ENCODE data around the gene PLD1. TPM values are rescaled to one million over a fixed set of nuclear protein-coding genes. Genes with fewer than 3 reads are reported as not detected.

Gene PLD1
- total RNA-seq, 1 donor from 2014 or later = 13.9 TPM

DNA sequence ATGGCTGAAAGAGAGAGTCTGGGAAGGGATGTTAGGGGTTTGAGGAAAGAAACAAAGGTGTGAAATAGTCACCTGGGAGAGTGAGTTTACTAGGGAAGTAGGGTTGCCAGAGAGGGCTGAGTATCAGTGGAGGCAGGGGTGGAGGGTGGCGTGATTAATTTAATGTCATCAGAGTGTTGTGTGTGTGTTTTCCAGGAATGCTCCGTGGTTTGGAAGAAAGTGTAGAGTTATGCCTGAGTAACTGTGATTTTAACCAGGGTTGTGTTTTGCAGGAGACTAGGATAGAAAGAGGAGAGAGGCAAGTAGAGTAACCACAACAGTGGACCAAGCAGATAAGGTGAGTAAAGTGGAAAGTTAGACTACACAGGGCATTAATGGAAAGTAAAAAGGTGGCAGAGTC is 27.2 kb downstream of the PLD1 start:
- Mint-ChIP-seq H3K9me3 (ENCODE audit: unreplicated experiment) (no peaks in the 10 kb centered on the region), H3K27me3 (ENCODE audit: unreplicated experiment) (no peaks in the 10 kb centered on the region), H3K27ac (ENCODE audit: unreplicated experiment) (no peak overlapping the region), H3K36me3 (ENCODE audit: unreplicated experiment) (no peaks in the 10 kb centered on the region), H3K4me1 (ENCODE audit: unreplicated experiment) (peaks cover 8% of the 10 kb centered on the region), H3K4me3 (ENCODE audit: unreplicated experiment) (no peak overlapping the region)
- no peak for DNase-seq (ENCODE audit: extremely low spot score, unreplicated experiment)
- TF ChIP-seq, protein P1, sequence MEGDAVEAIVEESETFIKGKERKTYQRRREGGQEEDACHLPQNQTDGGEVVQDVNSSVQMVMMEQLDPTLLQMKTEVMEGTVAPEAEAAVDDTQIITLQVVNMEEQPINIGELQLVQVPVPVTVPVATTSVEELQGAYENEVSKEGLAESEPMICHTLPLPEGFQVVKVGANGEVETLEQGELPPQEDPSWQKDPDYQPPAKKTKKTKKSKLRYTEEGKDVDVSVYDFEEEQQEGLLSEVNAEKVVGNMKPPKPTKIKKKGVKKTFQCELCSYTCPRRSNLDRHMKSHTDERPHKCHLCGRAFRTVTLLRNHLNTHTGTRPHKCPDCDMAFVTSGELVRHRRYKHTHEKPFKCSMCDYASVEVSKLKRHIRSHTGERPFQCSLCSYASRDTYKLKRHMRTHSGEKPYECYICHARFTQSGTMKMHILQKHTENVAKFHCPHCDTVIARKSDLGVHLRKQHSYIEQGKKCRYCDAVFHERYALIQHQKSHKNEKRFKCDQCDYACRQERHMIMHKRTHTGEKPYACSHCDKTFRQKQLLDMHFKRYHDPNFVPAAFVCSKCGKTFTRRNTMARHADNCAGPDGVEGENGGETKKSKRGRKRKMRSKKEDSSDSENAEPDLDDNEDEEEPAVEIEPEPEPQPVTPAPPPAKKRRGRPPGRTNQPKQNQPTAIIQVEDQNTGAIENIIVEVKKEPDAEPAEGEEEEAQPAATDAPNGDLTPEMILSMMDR (IDR thresholded peaks at IDR 0.05) = no peak

DNA sequence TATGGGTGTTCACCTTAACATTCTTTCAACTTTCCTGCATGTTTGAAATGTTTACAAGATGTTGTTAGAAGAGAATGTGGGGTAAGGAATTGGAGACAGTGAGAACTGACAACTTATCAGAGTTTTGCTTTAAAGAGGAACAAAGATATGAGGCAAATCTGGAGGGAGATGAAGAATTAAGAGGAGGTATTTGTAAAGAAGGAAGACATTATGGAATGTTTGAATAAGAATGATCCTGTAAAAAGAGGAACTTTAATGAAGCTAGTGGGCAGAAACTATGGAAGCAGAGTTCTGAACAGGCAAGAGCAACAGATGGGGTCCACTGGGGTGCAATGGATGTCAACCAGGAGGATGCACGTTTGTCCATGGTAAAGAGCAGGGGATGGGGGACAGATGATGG is 27.7 kb downstream of the PLD1 start:
- Mint-ChIP-seq H3K36me3 (ENCODE audit: unreplicated experiment) (no peaks in the 10 kb centered on the region), H3K27me3 (ENCODE audit: unreplicated experiment) (no peaks in the 10 kb centered on the region), H3K9me3 (ENCODE audit: unreplicated experiment) (no peaks in the 10 kb centered on the region), H3K27ac (ENCODE audit: unreplicated experiment) (no peak overlapping the region), H3K4me3 (ENCODE audit: unreplicated experiment) (no peak overlapping the region), H3K4me1 (ENCODE audit: unreplicated experiment) (peaks cover 8% of the 10 kb centered on the region)
- DNase-seq (ENCODE audit: extremely low spot score, unreplicated experiment) = no peak
- TF ChIP-seq, protein P1 (IDR thresholded peaks at IDR 0.05) = no peak

DNA sequence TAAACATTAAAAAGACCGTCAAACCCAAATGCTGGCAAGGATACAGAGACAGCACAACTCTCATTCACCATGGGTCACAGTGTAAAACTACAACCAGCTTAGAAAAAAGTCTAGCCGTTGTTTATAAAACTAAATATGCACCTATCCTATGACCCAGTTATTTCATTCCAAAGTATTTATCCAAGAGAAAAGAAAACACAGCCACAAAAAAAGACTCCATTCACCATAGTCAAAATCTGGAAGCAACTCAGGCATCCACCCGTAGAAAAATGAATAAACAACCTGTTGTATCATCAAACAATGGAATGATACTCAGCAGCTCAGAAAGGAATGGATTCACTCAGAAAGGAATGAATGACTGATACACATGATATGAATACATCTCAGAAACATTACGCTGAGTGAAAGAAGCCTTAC is 28.6 kb downstream of the PLD1 start:
- Mint-ChIP-seq H3K4me3 (ENCODE audit: unreplicated experiment) (no peak overlapping the region), H3K9me3 (ENCODE audit: unreplicated experiment) (no peaks in the 10 kb centered on the region), H3K27ac (ENCODE audit: unreplicated experiment) (peak overlapping the region; percentile 23), H3K27me3 (ENCODE audit: unreplicated experiment) (no peaks in the 10 kb centered on the region), H3K36me3 (ENCODE audit: unreplicated experiment) (no peaks in the 10 kb centered on the region), H3K4me1 (ENCODE audit: unreplicated experiment) (peaks cover 8% of the 10 kb centered on the region)
- no peak for DNase-seq (ENCODE audit: extremely low spot score, unreplicated experiment)
- TF ChIP-seq, protein P1 (IDR thresholded peaks at IDR 0.05) = no peak

DNA sequence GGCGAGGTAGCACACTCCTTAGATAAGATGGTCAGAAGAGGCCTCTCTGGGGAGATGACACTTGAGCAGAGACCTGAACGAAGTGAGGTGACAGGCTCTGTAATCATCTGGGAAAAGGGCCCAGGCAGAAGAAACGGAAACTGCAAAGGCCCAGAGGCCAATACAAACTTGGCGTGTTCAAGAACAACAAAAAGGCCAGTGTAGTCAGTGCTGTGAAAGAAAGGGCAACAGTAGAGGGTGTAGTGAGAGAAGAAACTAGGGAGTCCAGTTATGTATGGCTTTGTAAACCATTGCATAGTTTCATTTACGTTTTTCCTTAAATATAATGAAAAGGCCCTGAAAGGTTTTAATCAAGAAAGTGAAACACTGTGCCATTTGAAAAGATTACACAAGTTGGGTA is 31.8 kb downstream of the PLD1 start:
- Mint-ChIP-seq H3K27me3 (ENCODE audit: unreplicated experiment) (no peaks in the 10 kb centered on the region), H3K36me3 (ENCODE audit: unreplicated experiment) (no peaks in the 10 kb centered on the region), H3K27ac (ENCODE audit: unreplicated experiment) (no peak overlapping the region), H3K9me3 (ENCODE audit: unreplicated experiment) (no peaks in the 10 kb centered on the region), H3K4me1 (ENCODE audit: unreplicated experiment) (peaks cover 8% of the 10 kb centered on the region), H3K4me3 (ENCODE audit: unreplicated experiment) (no peak overlapping the region)
- TF ChIP-seq, protein P1 (IDR thresholded peaks at IDR 0.05) = no peak
- DNase-seq (ENCODE audit: extremely low spot score, unreplicated experiment) = no peak

DNA sequence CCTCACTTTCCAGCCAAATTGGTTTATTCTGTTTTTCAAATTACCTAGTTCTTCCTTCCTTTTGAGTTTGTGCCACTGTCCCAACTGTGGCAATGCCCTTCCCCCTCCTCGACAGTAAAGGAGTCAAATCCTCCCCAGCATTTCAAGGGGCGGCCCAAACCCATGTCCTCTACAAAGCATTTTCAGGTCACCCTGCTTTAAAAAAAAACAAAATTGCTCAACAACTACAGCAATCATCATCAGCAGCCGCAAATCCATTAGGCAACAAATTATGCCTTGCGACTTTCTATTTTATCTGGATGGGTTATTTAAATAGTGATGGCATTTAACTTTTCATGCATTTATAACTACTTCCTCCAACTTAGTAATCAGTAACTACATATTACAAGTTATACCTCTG is 32.7 kb downstream of the PLD1 start:
- Mint-ChIP-seq H3K4me1 (ENCODE audit: unreplicated experiment) (peaks cover 10% of the 10 kb centered on the region), H3K27ac (ENCODE audit: unreplicated experiment) (no peak overlapping the region), H3K4me3 (ENCODE audit: unreplicated experiment) (no peak overlapping the region), H3K27me3 (ENCODE audit: unreplicated experiment) (no peaks in the 10 kb centered on the region), H3K36me3 (ENCODE audit: unreplicated experiment) (no peaks in the 10 kb centered on the region), H3K9me3 (ENCODE audit: unreplicated experiment) (no peaks in the 10 kb centered on the region)
- no peak for DNase-seq (ENCODE audit: extremely low spot score, unreplicated experiment)
- TF ChIP-seq, protein P1 (IDR thresholded peaks at IDR 0.05) = no peak
